Measurements from ENCODE around the gene CYB5A. TPM values are rescaled to one million over a fixed set of nuclear protein-coding genes. Genes with fewer than 3 reads are reported as not detected.

The CYB5A gene
- total and polyA plus RNA-seq, 12 donors, result 40.4 to 121 (median 76.3) TPM

DNA sequence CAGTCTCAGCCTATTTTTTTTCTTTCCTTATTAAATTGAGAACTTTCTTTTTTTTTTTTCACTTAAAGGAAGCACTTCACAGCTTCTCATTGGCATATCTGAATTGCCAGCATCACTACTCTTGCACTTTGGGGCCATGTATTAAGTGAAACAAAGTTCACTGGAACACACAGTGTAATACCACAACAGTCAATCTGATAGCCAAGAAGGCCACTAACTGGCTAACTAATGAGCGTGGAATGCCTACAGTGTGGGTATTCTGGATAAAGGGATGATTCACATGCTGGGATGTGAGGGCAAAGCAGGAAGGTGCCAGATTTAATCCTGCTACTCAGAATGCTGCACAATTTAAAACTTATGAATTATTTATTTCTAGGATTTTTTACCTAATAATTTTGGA, 12.2 kb upstream of the CYB5A start:
- WGBS, 2 donors, result 83 to 89% methylated on average over 1 of the region's 1 CpG
- Histone ChIP-seq H3K4me1 (peaks cover 0 to 6% (median 0%) of the 10 kb centered on the region in 9 donors), H3K27ac (no peak overlapping the region), H3K36me3 (no peaks in the 10 kb centered on the region), H3K27me3 (no peaks in the 10 kb centered on the region), H3K9me3 (peaks cover 0 to 2% (median 0%) of the 10 kb centered on the region in 11 donors), H3K4me3 (no peak overlapping the region)
- TF ChIP-seq, protein P1, sequence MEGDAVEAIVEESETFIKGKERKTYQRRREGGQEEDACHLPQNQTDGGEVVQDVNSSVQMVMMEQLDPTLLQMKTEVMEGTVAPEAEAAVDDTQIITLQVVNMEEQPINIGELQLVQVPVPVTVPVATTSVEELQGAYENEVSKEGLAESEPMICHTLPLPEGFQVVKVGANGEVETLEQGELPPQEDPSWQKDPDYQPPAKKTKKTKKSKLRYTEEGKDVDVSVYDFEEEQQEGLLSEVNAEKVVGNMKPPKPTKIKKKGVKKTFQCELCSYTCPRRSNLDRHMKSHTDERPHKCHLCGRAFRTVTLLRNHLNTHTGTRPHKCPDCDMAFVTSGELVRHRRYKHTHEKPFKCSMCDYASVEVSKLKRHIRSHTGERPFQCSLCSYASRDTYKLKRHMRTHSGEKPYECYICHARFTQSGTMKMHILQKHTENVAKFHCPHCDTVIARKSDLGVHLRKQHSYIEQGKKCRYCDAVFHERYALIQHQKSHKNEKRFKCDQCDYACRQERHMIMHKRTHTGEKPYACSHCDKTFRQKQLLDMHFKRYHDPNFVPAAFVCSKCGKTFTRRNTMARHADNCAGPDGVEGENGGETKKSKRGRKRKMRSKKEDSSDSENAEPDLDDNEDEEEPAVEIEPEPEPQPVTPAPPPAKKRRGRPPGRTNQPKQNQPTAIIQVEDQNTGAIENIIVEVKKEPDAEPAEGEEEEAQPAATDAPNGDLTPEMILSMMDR (IDR thresholded peaks at IDR 0.05), result no peak
- DNase-seq, result no peak
- no peak for ATAC-seq
- intact Hi-C loops (cut with DNase I), result no loop called here

DNA sequence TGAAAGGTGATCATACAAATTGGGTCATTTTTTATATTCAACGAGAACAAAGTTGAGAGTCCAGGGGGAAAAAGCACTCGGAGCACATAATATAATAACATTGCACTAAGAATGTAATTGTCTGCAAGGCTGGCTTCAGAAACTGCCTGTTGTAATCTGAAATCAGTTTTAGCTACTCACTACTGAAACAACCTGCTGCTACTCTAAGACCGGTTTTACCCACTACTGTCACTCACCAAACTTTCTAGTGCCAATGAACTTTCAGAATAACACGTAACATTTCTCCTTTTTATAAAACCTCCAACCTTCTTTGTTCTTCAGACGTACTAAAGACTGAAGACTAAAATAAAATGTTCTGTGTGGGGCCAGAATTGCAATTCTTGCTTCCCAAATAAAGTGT, 11.5 kb upstream of the CYB5A start:
- intact Hi-C loops (cut with DNase I), result no loop called here
- DNase-seq (no peak), ATAC-seq (no peak)
- Histone ChIP-seq H3K27ac (no peak overlapping the region), H3K36me3 (no peaks in the 10 kb centered on the region), H3K4me1 (peaks cover 0 to 6% (median 0%) of the 10 kb centered on the region in 9 donors), H3K27me3 (no peaks in the 10 kb centered on the region), H3K4me3 (no peak overlapping the region), H3K9me3 (peaks cover 0 to 2% (median 0%) of the 10 kb centered on the region in 11 donors)
- WGBS, 2 donors, result 62 to 83% methylated on average over 5 of the region's 5 CpGs
- TF ChIP-seq, protein P1 (IDR thresholded peaks at IDR 0.05), result no peak

DNA sequence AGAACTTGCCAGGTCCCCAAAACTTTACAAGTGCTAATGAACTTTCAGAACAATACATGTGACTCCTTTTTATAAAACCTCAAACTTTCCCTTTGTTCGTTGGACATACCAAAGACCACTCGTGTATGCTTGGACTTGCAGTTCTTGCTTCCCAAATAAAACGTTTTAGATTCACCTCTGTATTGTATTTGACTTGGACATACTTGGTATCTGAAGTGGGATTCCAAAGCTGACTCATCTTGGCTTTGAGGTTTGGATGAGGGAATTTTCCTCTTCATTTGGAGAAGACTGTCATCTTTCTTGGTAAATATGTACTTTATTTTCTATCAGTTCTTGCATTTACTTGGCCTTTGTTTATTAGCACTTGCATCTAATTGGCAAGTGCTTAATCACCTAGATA, 8.0 kb upstream of the CYB5A start:
- DNase-seq, result no peak
- 70 to 77% methylated on average over 3 of the region's 3 CpGs for WGBS, 2 donors

DNA sequence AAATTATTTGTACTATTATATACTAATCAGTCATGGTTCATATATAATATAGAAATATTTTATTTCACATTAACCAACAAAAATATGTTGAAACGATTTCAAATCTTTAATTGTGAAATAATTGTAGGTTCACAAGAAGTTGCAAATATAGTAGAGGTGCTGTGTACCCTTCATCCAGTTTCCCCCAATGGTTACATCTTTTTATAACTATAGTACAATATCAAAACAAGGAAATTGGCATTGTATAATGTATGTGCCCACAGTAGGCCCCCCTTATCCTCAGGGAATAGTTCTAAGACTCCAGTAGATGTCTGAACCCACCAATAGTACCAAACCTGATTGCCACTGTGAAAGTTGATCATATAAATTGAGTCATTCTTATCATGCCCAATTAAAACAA, 7.4 kb upstream of the CYB5A start:
- intact Hi-C loops (cut with DNase I), result no loop called here
- Histone ChIP-seq H3K27me3 (no peaks in the 10 kb centered on the region), H3K9me3 (peaks cover 0 to 2% (median 0%) of the 10 kb centered on the region in 11 donors), H3K36me3 (no peaks in the 10 kb centered on the region), H3K4me1 (peaks cover 0 to 6% (median 0%) of the 10 kb centered on the region in 9 donors), H3K4me3 (no peak overlapping the region), H3K27ac (no peak overlapping the region)
- no peak for ATAC-seq
- TF ChIP-seq, protein P1 (IDR thresholded peaks at IDR 0.05), result no peak
- WGBS, 2 donors, result 65 to 84% methylated on average over 1 of the region's 1 CpG
- no peak for DNase-seq

More for the DNA sequence above, 8.0 kb upstream of the CYB5A start:
- TF ChIP-seq, protein P1 (IDR thresholded peaks at IDR 0.05), result no peak
- Histone ChIP-seq H3K4me3 (no peak overlapping the region), H3K27ac (no peak overlapping the region), H3K36me3 (no peaks in the 10 kb centered on the region), H3K9me3 (peaks cover 0 to 2% (median 0%) of the 10 kb centered on the region in 11 donors), H3K4me1 (peaks cover 0 to 6% (median 0%) of the 10 kb centered on the region in 9 donors), H3K27me3 (no peaks in the 10 kb centered on the region)
- intact Hi-C loops (cut with DNase I), result no loop called here
- no peak for ATAC-seq

Measured in heart right ventricle (tissue), 16 donors.